ENCODE results near the gene VEZF1.

The VEZF1 gene, protein sequence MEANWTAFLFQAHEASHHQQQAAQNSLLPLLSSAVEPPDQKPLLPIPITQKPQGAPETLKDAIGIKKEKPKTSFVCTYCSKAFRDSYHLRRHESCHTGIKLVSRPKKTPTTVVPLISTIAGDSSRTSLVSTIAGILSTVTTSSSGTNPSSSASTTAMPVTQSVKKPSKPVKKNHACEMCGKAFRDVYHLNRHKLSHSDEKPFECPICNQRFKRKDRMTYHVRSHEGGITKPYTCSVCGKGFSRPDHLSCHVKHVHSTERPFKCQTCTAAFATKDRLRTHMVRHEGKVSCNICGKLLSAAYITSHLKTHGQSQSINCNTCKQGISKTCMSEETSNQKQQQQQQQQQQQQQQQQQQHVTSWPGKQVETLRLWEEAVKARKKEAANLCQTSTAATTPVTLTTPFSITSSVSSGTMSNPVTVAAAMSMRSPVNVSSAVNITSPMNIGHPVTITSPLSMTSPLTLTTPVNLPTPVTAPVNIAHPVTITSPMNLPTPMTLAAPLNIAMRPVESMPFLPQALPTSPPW
- total RNA-seq, result 68.9 reads per million, percentile 75 among the genes with 10 or more reads in this experiment

GRCh38 chr17:57987581-57988300 is at the start of gene VEZF1:
Gene VEZF1, minus strand, starts transcription at chr17:57988254. Its CDS starts 143 bp downstream, at chr17:57988111.
- peak; percentile 70 for DNase-seq

- no peak for DNase-seq
Observed at GRCh38 chr17:58032691-58033415, 44.8 kb upstream of the VEZF1 start.

DNA sequence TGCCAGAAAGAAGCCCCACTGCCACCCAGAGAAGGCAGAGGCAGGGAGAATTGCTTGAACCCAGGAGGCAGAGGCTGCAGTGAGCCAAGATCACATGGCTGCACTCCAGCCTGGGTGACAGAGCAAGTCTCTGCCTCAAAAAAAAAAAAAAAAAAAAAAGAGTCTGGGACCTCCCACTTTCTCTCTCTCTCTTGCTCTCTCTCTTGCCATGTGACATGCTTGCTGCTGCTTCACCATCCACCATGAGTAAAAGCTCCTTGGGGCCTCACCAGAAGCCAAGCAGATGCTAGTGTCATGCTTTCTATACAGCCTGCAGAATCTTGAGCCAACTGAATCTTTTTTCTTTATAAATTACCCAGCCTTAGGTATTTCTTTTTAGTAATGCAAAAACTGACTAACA is 40.5 kb upstream of the VEZF1 start:
- no peak for DNase-seq

GRCh38 chr17:58020401-58020800 is 32.3 kb upstream of the VEZF1 start:
- DNase-seq, result no peak

GRCh38 chr17:58019521-58019920 is 31.5 kb upstream of the VEZF1 start:
- no peak for DNase-seq

GRCh38 chr17:58019039-58019438 is 31.0 kb upstream of the VEZF1 start:
- DNase-seq, result no peak

- no peak for DNase-seq
Observed at GRCh38 chr17:58010067-58010799, 22.2 kb upstream of the VEZF1 start.

GRCh38 chr17:58007781-58008706 is 20.0 kb upstream of the VEZF1 start:
- DNase-seq, result no peak

GRCh38 chr17:58006924-58007780 is 19.1 kb upstream of the VEZF1 start, which contains the start of gene SRSF1:
Gene SRSF1, minus strand, starts transcription at chr17:58007246. Its CDS starts 109 bp downstream, at chr17:58007137.
- peak; percentile 96 for DNase-seq

GRCh38 chr17:58006560-58006923 is 18.5 kb upstream of the VEZF1 start:
- DNase-seq, result peak; percentile 33

GRCh38 chr17:58005728-58006559 is 17.9 kb upstream of the VEZF1 start:
- no peak for DNase-seq

GRCh38 chr17:58005031-58005727 is 17.1 kb upstream of the VEZF1 start:
- DNase-seq, result no peak

GRCh38 chr17:58004060-58004459 is 16.0 kb upstream of the VEZF1 start:
- DNase-seq, result no peak

GRCh38 chr17:58002973-58003372 is 14.9 kb upstream of the VEZF1 start:
- DNase-seq, result no peak

DNA sequence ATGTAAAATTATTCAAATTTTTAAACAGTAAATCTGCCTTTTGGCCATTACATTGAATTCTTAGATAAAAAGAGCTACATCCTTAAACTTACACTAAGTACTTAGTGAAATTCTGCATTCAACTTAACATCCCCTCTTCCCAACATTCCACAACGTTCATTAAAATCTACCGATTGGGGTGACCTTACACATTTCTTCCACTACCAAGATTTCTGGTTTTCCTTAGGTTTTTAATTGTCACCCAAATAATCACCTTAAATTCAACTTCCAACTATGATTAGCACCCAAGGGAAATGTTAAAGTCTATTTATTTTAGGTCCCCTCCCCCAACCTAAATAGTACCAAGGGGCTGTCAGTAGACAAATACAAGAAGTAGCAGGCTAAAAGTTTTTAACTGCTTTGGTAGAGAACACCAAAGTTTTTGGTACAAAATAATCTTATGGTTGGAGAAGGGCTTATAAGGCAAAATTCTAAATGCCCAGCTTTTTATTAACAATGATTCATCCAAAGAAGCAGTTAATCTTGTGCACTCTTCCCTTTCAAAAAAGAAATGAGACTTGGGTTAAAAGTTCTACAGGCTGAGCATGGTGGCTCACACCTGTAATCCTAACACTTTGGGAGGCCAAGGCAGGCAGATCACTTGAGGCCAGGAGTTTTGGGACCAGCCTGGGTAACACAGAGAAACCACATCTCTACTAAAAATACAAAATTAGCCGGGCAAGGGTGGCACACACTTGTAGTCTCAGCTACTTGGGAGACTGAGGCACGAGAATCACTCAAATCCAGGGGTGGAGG is 14.3 kb upstream of the VEZF1 start:
- DNase-seq, result no peak

DNA sequence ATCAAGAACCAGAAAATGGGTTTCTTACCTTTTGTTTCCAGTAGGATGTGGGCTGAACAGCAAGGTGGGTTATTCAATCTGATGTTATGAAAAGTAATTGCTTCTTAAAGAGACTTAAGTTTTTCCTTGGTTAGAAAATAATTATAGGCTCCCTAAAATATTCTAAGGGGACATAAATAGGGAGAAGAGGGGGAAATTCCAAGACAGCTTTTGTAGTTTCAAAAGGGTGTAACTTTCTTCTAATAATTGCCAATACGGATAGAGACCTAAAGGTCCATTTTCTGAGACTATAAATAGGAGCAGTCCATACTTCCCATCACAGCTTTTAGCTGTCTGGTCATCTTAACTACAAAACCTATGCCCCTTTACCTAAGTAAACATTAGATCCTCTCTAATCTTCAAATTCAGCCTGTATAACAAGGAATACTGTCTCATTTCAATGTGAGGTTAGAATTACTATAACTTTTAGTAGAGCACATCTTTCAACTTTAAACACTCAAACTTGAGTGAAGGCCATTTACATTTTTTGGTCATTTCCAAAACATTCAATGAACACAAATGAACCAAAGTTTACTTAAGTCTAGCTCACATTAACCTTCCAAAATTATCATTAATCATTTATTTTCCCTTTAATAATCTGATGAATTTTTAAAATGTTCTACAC is 13.5 kb upstream of the VEZF1 start:
- no peak for DNase-seq

GRCh38 chr17:57999496-58000017 is 11.5 kb upstream of the VEZF1 start:
- peak; percentile 13 for DNase-seq
